ENCODE measurements around the gene SERPING1. TPM values are rescaled to one million over a fixed set of nuclear protein-coding genes. Genes with fewer than 3 reads are reported as not detected.

The SERPING1 gene
- total and polyA plus RNA-seq, 2 donors (not counting 1 experiment from before 2014, with no cell fraction given) = not detected

DNA sequence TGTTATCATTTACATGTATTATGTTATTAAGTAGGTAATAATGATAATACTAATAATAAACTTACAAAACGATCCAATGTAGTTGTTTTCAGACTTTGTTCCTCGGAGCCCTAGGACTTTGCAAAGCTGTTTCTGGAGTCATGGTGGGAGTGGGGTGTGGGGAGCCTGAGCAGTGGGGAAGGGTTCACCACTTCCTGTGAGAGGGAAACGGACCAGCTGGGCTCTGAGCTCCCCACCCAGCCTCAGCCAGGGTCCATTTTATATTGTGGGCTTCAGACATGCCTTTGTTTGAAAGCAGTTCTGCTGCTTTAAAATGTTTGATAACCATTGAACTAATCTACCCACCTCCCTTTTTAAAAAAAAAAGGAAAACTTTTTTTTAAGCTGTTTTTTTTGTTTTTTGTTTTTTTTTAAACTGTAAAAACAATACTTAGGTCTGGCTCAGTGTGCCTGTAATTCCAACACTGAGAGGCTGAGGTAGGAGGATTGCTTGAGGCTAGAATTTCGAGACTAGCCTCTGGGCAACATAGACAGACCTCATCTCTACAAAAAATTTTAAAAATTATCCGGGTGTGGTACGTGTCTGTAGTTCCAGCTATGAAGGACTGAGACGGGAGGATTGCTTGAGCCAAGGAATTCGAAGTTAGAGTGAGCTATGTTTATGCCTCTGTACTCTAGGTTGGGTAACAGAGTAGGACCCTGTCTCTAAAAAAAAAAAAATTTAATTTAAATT, 7.0 kb downstream of the SERPING1 start:
- Mint-ChIP-seq H3K27me3 (peaks cover 23% of the 10 kb centered on the region), H3K27ac (no peak overlapping the region), H3K4me1 (no peaks in the 10 kb centered on the region), H3K4me3 (no peak overlapping the region), H3K9me3 (ENCODE audit: insufficient read depth) (no peaks in the 10 kb centered on the region)
- H3K4me1 ChIP-seq (ENCODE audit: control insufficient read depth in 2 of 2, insufficient read depth in 2 of 2, low read length in 2 of 2) = no peaks in the 10 kb centered on the region
- H3K4me2 ChIP-seq (replicated peaks; ENCODE audit: low read depth, low read length, poor library complexity, severe bottlenecking) = no peak overlapping the region
- TF ChIP-seq, protein P1, sequence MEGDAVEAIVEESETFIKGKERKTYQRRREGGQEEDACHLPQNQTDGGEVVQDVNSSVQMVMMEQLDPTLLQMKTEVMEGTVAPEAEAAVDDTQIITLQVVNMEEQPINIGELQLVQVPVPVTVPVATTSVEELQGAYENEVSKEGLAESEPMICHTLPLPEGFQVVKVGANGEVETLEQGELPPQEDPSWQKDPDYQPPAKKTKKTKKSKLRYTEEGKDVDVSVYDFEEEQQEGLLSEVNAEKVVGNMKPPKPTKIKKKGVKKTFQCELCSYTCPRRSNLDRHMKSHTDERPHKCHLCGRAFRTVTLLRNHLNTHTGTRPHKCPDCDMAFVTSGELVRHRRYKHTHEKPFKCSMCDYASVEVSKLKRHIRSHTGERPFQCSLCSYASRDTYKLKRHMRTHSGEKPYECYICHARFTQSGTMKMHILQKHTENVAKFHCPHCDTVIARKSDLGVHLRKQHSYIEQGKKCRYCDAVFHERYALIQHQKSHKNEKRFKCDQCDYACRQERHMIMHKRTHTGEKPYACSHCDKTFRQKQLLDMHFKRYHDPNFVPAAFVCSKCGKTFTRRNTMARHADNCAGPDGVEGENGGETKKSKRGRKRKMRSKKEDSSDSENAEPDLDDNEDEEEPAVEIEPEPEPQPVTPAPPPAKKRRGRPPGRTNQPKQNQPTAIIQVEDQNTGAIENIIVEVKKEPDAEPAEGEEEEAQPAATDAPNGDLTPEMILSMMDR (IDR thresholded peaks at IDR 0.05) = no peak
- no peak for TF ChIP-seq EZH2 (IDR thresholded peaks at IDR 0.05; ENCODE audit: borderline replicate concordance, insufficient read depth, low read depth, low read length, poor library complexity, severe bottlenecking)
- H3K27ac ChIP-seq (ENCODE audit: low read length in 2 of 2) = no peak overlapping the region
- H3K36me3 ChIP-seq (replicated peaks in 1 of 2; ENCODE audit: control extremely low read depth in 1 of 2, control insufficient read depth in 1 of 2, extremely low read depth in 1 of 2, insufficient read depth in 2 of 2, low read length in 1 of 2) = no peaks in the 10 kb centered on the region
- ChIA-PET CTCF (interaction anchor here (0.7 to 1.5 kb wide), 5 partner anchors 11 to 111 kb away, joined by 3 to 4 read pairs (median 4); no protein-coding TSS in a partner anchor), POLR2A (no interaction called here)
- no peak overlapping the region for H2AFZ ChIP-seq (ENCODE audit: insufficient read depth, low read depth, low read length, poor library complexity, severe bottlenecking)
- no peaks in the 10 kb centered on the region for H3K9me3 ChIP-seq (ENCODE audit: control extremely low read depth in 1 of 3, control insufficient read depth in 2 of 3, insufficient read depth in 1 of 3, low read length in 2 of 3)
- no CpG with 5 or more reads among the region's 8 CpGs for WGBS (ENCODE audit: insufficient coverage)
- no peaks in the 10 kb centered on the region for H3K79me2 ChIP-seq (ENCODE audit: control insufficient read depth, insufficient read depth, low read length)
- intact Hi-C loops (cut with micrococcal nuclease) = no loop called here
- H4K20me1 ChIP-seq (ENCODE audit: control insufficient read depth, insufficient read depth, low read length, poor library complexity, severe bottlenecking) = no peaks in the 10 kb centered on the region
- no peak overlapping the region for H3K9ac ChIP-seq (ENCODE audit: low read length)
- no peak overlapping the region for H3K4me3 ChIP-seq (ENCODE audit: control extremely low read depth in 1 of 5, extremely low read depth in 1 of 5, insufficient read depth in 1 of 5, low read depth in 2 of 5, low read length in 4 of 5)
- ATAC-seq (ENCODE audit: low read depth) (no peak), DNase-seq (no peak)
- peaks cover 0 to 2% (median 0%) of the 10 kb centered on the region in 4 experiments for H3K27me3 ChIP-seq (replicated peaks in 1 of 4; ENCODE audit: control extremely low read depth in 1 of 4, control insufficient read depth in 3 of 4, insufficient read depth in 4 of 4, low read length in 3 of 4)

DNA sequence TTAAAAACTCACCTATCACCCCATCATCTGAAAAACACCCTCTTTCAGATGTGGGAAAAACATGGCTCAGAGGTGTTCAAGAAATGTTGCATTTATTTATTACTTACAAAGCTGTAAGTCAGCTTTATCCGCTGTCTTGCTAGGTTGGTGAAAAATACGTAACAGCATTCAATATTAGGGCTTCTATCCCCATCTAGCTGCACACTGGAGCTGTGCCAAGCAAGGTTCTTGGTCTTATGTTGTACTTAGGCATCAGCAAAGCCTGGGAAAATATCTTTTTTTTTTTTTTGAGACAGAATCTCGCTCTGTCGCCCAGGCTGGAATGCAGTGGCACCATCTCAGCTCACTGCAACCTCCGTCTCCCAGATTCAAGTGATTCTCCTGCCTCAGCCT, 7.5 kb downstream of the SERPING1 start:
- no peaks in the 10 kb centered on the region for H4K20me1 ChIP-seq (ENCODE audit: control insufficient read depth, insufficient read depth, low read length, poor library complexity, severe bottlenecking)
- H3K27ac ChIP-seq (ENCODE audit: low read length in 2 of 2) = no peak overlapping the region
- H3K4me3 Mint-ChIP-seq = no peak overlapping the region
- no peak overlapping the region for H3K4me3 ChIP-seq (ENCODE audit: control extremely low read depth in 1 of 5, extremely low read depth in 1 of 5, insufficient read depth in 1 of 5, low read depth in 2 of 5, low read length in 4 of 5)
- intact Hi-C loops (cut with micrococcal nuclease) = no loop called here
- H3K36me3 ChIP-seq (replicated peaks in 1 of 2; ENCODE audit: control extremely low read depth in 1 of 2, control insufficient read depth in 1 of 2, extremely low read depth in 1 of 2, insufficient read depth in 2 of 2, low read length in 1 of 2) = no peaks in the 10 kb centered on the region
- no peaks in the 10 kb centered on the region for H3K9me3 Mint-ChIP-seq (ENCODE audit: insufficient read depth)
- TF ChIP-seq EZH2 (IDR thresholded peaks at IDR 0.05; ENCODE audit: borderline replicate concordance, insufficient read depth, low read depth, low read length, poor library complexity, severe bottlenecking) = no peak
- TF ChIP-seq, protein P1 (IDR thresholded peaks at IDR 0.05) = no peak
- H3K27me3 ChIP-seq (replicated peaks in 1 of 4; ENCODE audit: control extremely low read depth in 1 of 4, control insufficient read depth in 3 of 4, insufficient read depth in 4 of 4, low read length in 3 of 4) = peaks cover 0 to 2% (median 0%) of the 10 kb centered on the region in 4 experiments
- no peaks in the 10 kb centered on the region for H3K9me3 ChIP-seq (ENCODE audit: control extremely low read depth in 1 of 3, control insufficient read depth in 2 of 3, insufficient read depth in 1 of 3, low read length in 2 of 3)
- ChIA-PET CTCF (interaction anchor here (0.7 to 1.5 kb wide), 5 partner anchors 12 to 111 kb away, joined by 3 to 4 read pairs (median 4); no protein-coding TSS in a partner anchor), POLR2A (no interaction called here)
- H3K9ac ChIP-seq (ENCODE audit: low read length) = no peak overlapping the region
- ATAC-seq (ENCODE audit: low read depth) (no peak), DNase-seq (no peak)
- H2AFZ ChIP-seq (ENCODE audit: insufficient read depth, low read depth, low read length, poor library complexity, severe bottlenecking) = no peak overlapping the region
- peaks cover 18% of the 10 kb centered on the region for H3K27me3 Mint-ChIP-seq
- no peaks in the 10 kb centered on the region for H3K79me2 ChIP-seq (ENCODE audit: control insufficient read depth, insufficient read depth, low read length)
- WGBS (ENCODE audit: insufficient coverage) = 96% methylated on average over 3 of the region's 5 CpGs
- H3K27ac Mint-ChIP-seq = no peak overlapping the region
- H3K4me1 ChIP-seq (ENCODE audit: control insufficient read depth in 2 of 2, insufficient read depth in 2 of 2, low read length in 2 of 2) = no peaks in the 10 kb centered on the region
- H3K4me2 ChIP-seq (replicated peaks; ENCODE audit: low read depth, low read length, poor library complexity, severe bottlenecking) = no peak overlapping the region
- H3K4me1 Mint-ChIP-seq = no peaks in the 10 kb centered on the region
